IMR-90 (cell line): ENCODE data around the gene ZCCHC17. TPM values are rescaled to one million over a fixed set of nuclear protein-coding genes. Genes with fewer than 3 reads are reported as not detected.

Experiments
- ATAC-seq: fragments of 200-7000 bp; cut with Tn5 transposase; 2 replicates; pipeline ENCODE4 v1.9.1; 2020; ENCODE audit warnings: low read depth, mild to moderate bottlenecking, moderate library complexity
- BruUV-seq: library from RNA; stranded (reverse); fragments of 400-500 nt; replicated peaks from 2 replicates; lab custom pipeline; 2021; lab: Mats Ljungman, UMichigan
- CTCF ChIA-PET: fragments of 300-600 bp; formaldehyde crosslinking; extraction: SDS; loops from one replicate; lab custom pipeline; 2021; ENCODE audit warnings: antibody characterized with exemption; lab: Yijun Ruan, JAX
- POLR2A ChIA-PET: fragments of 300-600 bp; sonication (Branson Sonifier 250); formaldehyde crosslinking; loops from one replicate; lab custom pipeline; 2022; ENCODE audit warnings: antibody characterized with exemption; ENCODE audit not compliant: unreplicated experiment; lab: Charles Lee
- DNase-seq: peaks from one replicate; pipeline ENCODE4 v3.0.0; 2013
- H2AFZ ChIP-seq: replicated peaks from 2 replicates; pipeline ENCODE3; 2013; ENCODE audit warnings: low read length, mild to moderate bottlenecking; ENCODE audit not compliant: poor library complexity
- H2AK5ac ChIP-seq: 2 replicates; pipeline ENCODE4 v1.6.1; 2013; ENCODE audit warnings: low read depth, low read length, inconsistent platforms
- H2AK9ac ChIP-seq: replicated peaks from 2 replicates; pipeline ENCODE3; 2013; ENCODE audit warnings: mild to moderate bottlenecking, low read depth, low read length, moderate library complexity; ENCODE audit not compliant: poor library complexity
- H2BK120ac ChIP-seq: 2 replicates; pipeline ENCODE4 v1.6.1; 2013; ENCODE audit warnings: low read depth, low read length, inconsistent platforms
- H2BK15ac ChIP-seq: 3 replicates; pipeline ENCODE4 v1.6.1; 2013; ENCODE audit warnings: low read depth, low read length, inconsistent platforms
- H2BK20ac ChIP-seq: 2 replicates; pipeline ENCODE4 v1.6.1; 2013; ENCODE audit warnings: low read depth, mild to moderate bottlenecking, inconsistent platforms, low read length, moderate library complexity
- H2BK5ac ChIP-seq: 2 replicates; pipeline ENCODE4 v1.6.1; 2013; ENCODE audit warnings: mild to moderate bottlenecking, low read depth, low read length, inconsistent platforms; ENCODE audit not compliant: poor library complexity, severe bottlenecking
- H3K14ac ChIP-seq: replicated peaks from 2 replicates; pipeline ENCODE4 v1.6.1; 2013; ENCODE audit warnings: low read depth, low read length, inconsistent platforms
- H3K18ac ChIP-seq: 2 replicates; pipeline ENCODE4 v1.6.1; 2013; ENCODE audit warnings: low read depth, low read length, control low read depth
- H3K23ac ChIP-seq: 2 replicates; pipeline ENCODE4 v1.6.1; 2013; ENCODE audit warnings: low read depth, low read length, inconsistent platforms
- H3K27ac ChIP-seq: 2 replicates; pipeline ENCODE4 v1.5.1; 2013; ENCODE audit warnings: mild to moderate bottlenecking, control low read depth, low read length; ENCODE audit not compliant: insufficient read depth
- H3K27me3 ChIP-seq: 2 replicates; pipeline ENCODE4 v1.6.1; 2013; ENCODE audit warnings: low read length; ENCODE audit not compliant: control insufficient read depth, insufficient read depth
- H3K36me3 ChIP-seq: 2 replicates; pipeline ENCODE4 v1.6.1; 2013; ENCODE audit warnings: low read length, mixed read lengths; ENCODE audit not compliant: control insufficient read depth, insufficient read depth
- H3K4ac ChIP-seq: 2 replicates; pipeline ENCODE4 v1.6.1; 2013; ENCODE audit warnings: low read depth, low read length, inconsistent platforms
- H3K4me1 ChIP-seq: 2 replicates; pipeline ENCODE4 v1.6.1; 2013; ENCODE audit warnings: low read length, mixed read lengths; ENCODE audit not compliant: control insufficient read depth, insufficient read depth
- H3K4me2 ChIP-seq: 2 replicates; pipeline ENCODE4 v1.6.1; 2013; ENCODE audit warnings: low read depth, mild to moderate bottlenecking, control low read depth, low read length, moderate library complexity
- H3K4me3 ChIP-seq: 2 replicates; pipeline ENCODE4 v1.5.1; 2013; ENCODE audit warnings: low read depth, mild to moderate bottlenecking, control low read depth, low read length, moderate library complexity; ENCODE audit not compliant: insufficient read depth
- H3K56ac ChIP-seq: 2 replicates; pipeline ENCODE4 v1.6.1; 2013; ENCODE audit warnings: low read length, inconsistent platforms; ENCODE audit not compliant: insufficient read depth; ENCODE audit errors: extremely low read depth
- H3K79me1 ChIP-seq, 2 experiments: 2 replicates each; pipeline ENCODE4 v1.6.1; 2013; ENCODE audit warnings: low read length in 2 of 2, inconsistent platforms in 1 of 2, low read depth in 1 of 2
- H3K9ac ChIP-seq: 2 replicates; pipeline ENCODE4 v1.6.1; 2013; ENCODE audit warnings: low read depth, low read length, control low read depth
- H3K9me1 ChIP-seq: 2 replicates; pipeline ENCODE4 v1.6.1; 2013; ENCODE audit warnings: low read length, inconsistent platforms; ENCODE audit not compliant: insufficient read depth
- H3K9me3 ChIP-seq: 2 replicates; pipeline ENCODE4 v1.6.1; 2013; ENCODE audit warnings: low read length; ENCODE audit not compliant: control insufficient read depth, insufficient read depth
- H4K20me1 ChIP-seq: 2 replicates; pipeline ENCODE4 v1.6.1; 2013; ENCODE audit warnings: low read length, inconsistent platforms; ENCODE audit not compliant: insufficient read depth
- H4K5ac ChIP-seq: 2 replicates; pipeline ENCODE4 v1.6.1; 2013; ENCODE audit warnings: mild to moderate bottlenecking, low read depth, low read length, control low read depth
- H4K8ac ChIP-seq, 2 experiments: 2 replicates each; pipeline ENCODE4 v1.6.1; 2013; ENCODE audit warnings: low read depth in 2 of 2, low read length in 2 of 2, control low read depth in 1 of 2, inconsistent platforms in 1 of 2
- H4K91ac ChIP-seq: 2 replicates; pipeline ENCODE4 v1.6.1; 2013; ENCODE audit warnings: low read depth, low read length, inconsistent platforms; ENCODE audit not compliant: insufficient read depth
- CEBPB ChIP-seq: IDR thresholded peaks from 2 replicates; pipeline ENCODE4 v1.6.1; 2012; ENCODE audit warnings: low read depth, low read length, improper control_type of control experiment
- CTCF ChIP-seq: conservative IDR thresholded peaks from 2 replicates; pipeline ENCODE4 v1.5.1; 2012; ENCODE audit warnings: mild to moderate bottlenecking, low read depth, low read length, improper control_type of control experiment
- FOS ChIP-seq: fragments of 150-350 bp; IDR thresholded peaks from 2 replicates; pipeline ENCODE4 v1.6.1; 2016; ENCODE audit warnings: low read depth, low read length
- NFE2L2 ChIP-seq: fragments of 150-350 bp; IDR thresholded peaks from 2 replicates; pipeline ENCODE4 v1.6.1; 2016; ENCODE audit warnings: low read depth, mild to moderate bottlenecking, low read length
- RAD21 ChIP-seq: IDR thresholded peaks from 2 replicates; pipeline ENCODE4 v1.6.1; 2012; ENCODE audit warnings: low read length, improper control_type of control experiment
- RCOR1 ChIP-seq: IDR thresholded peaks from 2 replicates; pipeline ENCODE4 v1.6.1; 2012; ENCODE audit warnings: mild to moderate bottlenecking, low read length, improper control_type of control experiment; ENCODE audit not compliant: insufficient replicate concordance
- SMC3 ChIP-seq: fragments of 150-350 bp; IDR thresholded peaks from 2 replicates; pipeline ENCODE4 v1.6.1; 2016; ENCODE audit warnings: low read depth, mild to moderate bottlenecking, antibody characterized with exemption, low read length, moderate library complexity
- WGBS, 2 experiments: methylation state at CpG; one replicate each; pipeline versions ENCODE4 v1.1.5 to v1.1.7; 2013; ENCODE audit warnings: missing lambda C conversion rate in 2 of 2; ENCODE audit not compliant: insufficient read length in 1 of 2; ENCODE audit errors: extremely low coverage in 2 of 2; 5-methylcytosine and 5-hydroxymethylcytosine counted together
- dilution Hi-C: fragments of 300-500 bp; cut with HindIII; formaldehyde crosslinking; loops from one replicate; pipeline ENCODE4 v1.14.3; 2018; ENCODE audit warnings: low sequenced_read_pairs; ENCODE audit not compliant: unreplicated experiment
- in situ Hi-C: fragments of 300-500 bp; cut with MboI; formaldehyde crosslinking; loops from 3 replicates; pipeline ENCODE4 v1.14.3; 2019; ENCODE audit warnings: low sequenced_read_pairs, inconsistent platforms, mixed read lengths
- intact Hi-C: fragments of 100-400 bp; cut with micrococcal nuclease; formaldehyde crosslinking; loops from 2 replicates; pipeline ENCODE4 v1.10.0; 2022
- polyA plus RNA-seq, 3 experiments: library from polyadenylated mRNA; depleted of rRNA; stranded (reverse); fragments of >200 nt; gene quantifications; 2 replicates each; pipeline ENCODE4 v1.2.3, GENCODE V29; 2012; ENCODE audit warnings: low replicate concordance in 1 of 3
- total RNA-seq: library from RNA; depleted of rRNA; stranded (reverse); fragments of >200 nt; gene quantifications from 2 replicates; pipeline ENCODE4 v1.2.3, GENCODE V29; 2012

The ZCCHC17 gene
- total and polyA plus RNA-seq, 2 of the 4 experiments (the other 2 are of a cell fraction), result 48.4 to 48.9 TPM

GRCh38 chr1:31396633-31397351 lies 100.0 kb downstream of the ZCCHC17 start:
- Histone ChIP-seq H2BK5ac (peak overlapping the region; percentile 93), H4K20me1 (no peaks in the 10 kb centered on the region), H2AFZ (peak overlapping the region; percentile 47), H4K5ac (peak overlapping the region; percentile 45; the same call in 1 of the 2 replicates), H2BK20ac (peak overlapping the region; percentile 70), H3K4me3 (no peak overlapping the region), H2AK9ac (peak overlapping the region; percentile 91), H3K4me2 (no peak overlapping the region; the same call in 1 of the 2 replicates), H3K27ac (peak overlapping the region; percentile 58), H3K4ac (peak overlapping the region; percentile 81), H3K9me3 (no peaks in the 10 kb centered on the region), H4K91ac (peak overlapping the region; percentile 84), H3K23ac (peak overlapping the region; percentile 85), H3K9ac (no peak overlapping the region), H3K4me1 (peaks cover 14% of the 10 kb centered on the region), H4K8ac (peak overlapping the region in 1 of 2 experiments; percentile 88; a peak in 2 of 4 replicates), H2AK5ac (peak overlapping the region; percentile 87), H3K79me1 (peaks cover 0 to 2% of the 10 kb centered on the region in 2 experiments; a peak in 1 of 4 replicates), H2BK15ac (peak overlapping the region; percentile 51; the same call in 1 of the 3 replicates), H2BK120ac (peak overlapping the region; percentile 93), H3K18ac (peak overlapping the region; percentile 66; the same call in 1 of the 2 replicates), H3K14ac (peak overlapping the region; percentile 27; the same call in 1 of the 2 replicates), H3K56ac (peak overlapping the region; percentile 57), H3K9me1 (peaks cover 10% of the 10 kb centered on the region), H3K27me3 (no peaks in the 10 kb centered on the region), H3K36me3 (no peaks in the 10 kb centered on the region)
- ATAC-seq (peak; percentile 37), DNase-seq (peak; percentile 90)
- BruUV-seq, result no TSS peak
- dilution Hi-C loops, result no loop called here
- TF ChIP-seq NFE2L2 (no peak), FOS (peak; percentile 28; the same call in 1 of the 2 replicates), RAD21 (0 out of 2 replicates have a peak, but pooled peaks have one; percentile 28), CTCF (peak; percentile 44), SMC3 (peak; percentile 47), RCOR1 (no peak), CEBPB (peak; percentile 86)
- intact Hi-C loops, result no loop called here
- ChIA-PET POLR2A (no interaction called here), CTCF (interaction anchor here (0.6 to 5.5 kb wide), 7 partner anchors 13 to 152 kb away, joined by 3 to 61 read pairs (median 4); no protein-coding TSS in a partner anchor)
- WGBS, 2 experiments, result 100% methylated on average over 2 of the region's 3 CpGs; no CpG with 5 or more reads in 1 of the 2 experiments
- in situ Hi-C loops, result no loop called here
